Lower leg skin (tissue), 4 donors: ENCODE data around the gene TMEM87B. TPM values are rescaled to one million over a fixed set of nuclear protein-coding genes. Genes with fewer than 3 reads are reported as not detected.
A peak's percentile ranks its signal among the peaks of the same experiment; 100 is the strongest.

Experiments used
- DNase-seq, 2 donors: peaks; one replicate each; pipeline ENCODE4 v3.0.0-alpha.2; 2019; ENCODE audit warnings: low spot score in 2 of 2
- H3K4me3 ChIP-seq: fragments of 200-600 bp; sonication (generic); 2 replicates; pipeline ENCODE4 v1.5.1; 2017; ENCODE audit warnings: mild to moderate bottlenecking, low read depth; ENCODE audit not compliant: poor library complexity, severe bottlenecking
- CTCF ChIP-seq, 3 donors: fragments of 450-650 bp; IDR thresholded peaks; one replicate each; pipeline ENCODE4 v1.5.1; 2016; ENCODE audit warnings: antibody characterized with exemption in 3 of 3, mild to moderate bottlenecking in 3 of 3, moderate library complexity in 2 of 3
- POLR2A ChIP-seq, 2 donors: fragments of 450-650 bp; IDR thresholded peaks; one replicate each; pipeline ENCODE4 v1.6.1; 2016 to 2017; ENCODE audit warnings: antibody characterized with exemption in 2 of 2, mild to moderate bottlenecking in 1 of 2, moderate library complexity in 1 of 2
- WGBS, 2 donors: methylation state at CpG; one replicate each; pipeline ENCODE4 v1.1.5; 2018; 5-methylcytosine and 5-hydroxymethylcytosine counted together
- intact Hi-C: fragments of 100-400 bp; cut with DNase I; formaldehyde crosslinking; loops from one replicate; pipeline ENCODE4 v1.15.0; 2023; ENCODE audit warnings: low total_unique reads
- total RNA-seq, 4 donors: library from RNA; depleted of rRNA; stranded (reverse); fragments of >200 nt; gene quantifications; one replicate each; pipeline ENCODE4 v1.1.0, GENCODE V29; 2016

TMEM87B gene
- total RNA-seq, 4 donors from 2014 or later: 21.5 to 27.0 (median 24.7) TPM

- no peak for TF ChIP-seq POLR2A (IDR thresholded peaks at IDR 0.05)
- intact Hi-C loops: no loop called here
- peak in 1 of 2 donors; percentile 43 for DNase-seq
- 92 to 95% methylated on average over 4 of the region's 4 CpGs for WGBS, 2 donors
- H3K4me3 ChIP-seq: no peak overlapping the region
Measured at GRCh38 chr2:112165296-112165695, 110.2 kb downstream of the TMEM87B start.

- 87 to 88% methylated on average over 14 of the region's 14 CpGs for WGBS, 2 donors
- intact Hi-C loops: no loop called here
- H3K4me3 ChIP-seq: no peak overlapping the region
- TF ChIP-seq POLR2A (IDR thresholded peaks at IDR 0.05) (no peak), CTCF (IDR thresholded peaks at IDR 0.05) (no peak)
- peak in 1 of 2 donors; percentile 79 for DNase-seq
Measured at GRCh38 chr2:112166806-112167499, 111.9 kb downstream of the TMEM87B start.

- intact Hi-C loops: no loop called here
- DNase-seq: peak; percentile 85 to 90
- no peak overlapping the region for H3K4me3 ChIP-seq
- TF ChIP-seq CTCF (IDR thresholded peaks at IDR 0.05): no peak
- TF ChIP-seq POLR2A (IDR thresholded peaks at IDR 0.05): no peak
- 65 to 70% methylated on average over 10 of the region's 10 CpGs for WGBS, 2 donors
Measured at GRCh38 chr2:112168422-112169124, 113.5 kb downstream of the TMEM87B start.

Other genes with a start within 250 kb of the TMEM87B start
- 10 to 100 TPM; 35.8 to 48.2 (median 42.7) TPM for gene ANAPC1, start 171.1 kb upstream of the TMEM87B start, total RNA-seq
- gene MERTK, start 156.7 kb upstream of the TMEM87B start, total RNA-seq: 1 to 10 TPM; 3.4 to 9.7 (median 4.9) TPM
- 10 to 100 TPM in 1 of 4 donors, 1 to 10 TPM in 3; 3.6 to 10.2 (median 5.9) TPM for gene FBLN7, start 83.1 kb downstream of the TMEM87B start, total RNA-seq
- gene ZC3H8, start 199.8 kb downstream of the TMEM87B start, total RNA-seq: 10 to 100 TPM in 2 of 4 donors, 1 to 10 TPM in 2; 7.9 to 41.0 (median 12.4) TPM
- 10 to 100 TPM in 3 of 4 donors, 1 to 10 TPM in 1; 9.7 to 24.4 (median 12.6) TPM for gene ZC3H6, start 220.3 kb downstream of the TMEM87B start, total RNA-seq